LNCaP clone FGC (cell line): ENCODE data around the gene FOCAD.
A peak's percentile ranks its signal among the peaks of the same experiment; 100 is the strongest.

ENCODE experiments used
- DNase-seq: peaks from one replicate; pipeline ENCODE4 v3.0.0-alpha.2; 2011; ENCODE audit warnings: low read depth
- H3K4me3 ChIP-seq: 2 replicates; pipeline ENCODE4 v1.5.1; 2011; ENCODE audit warnings: mild to moderate bottlenecking, low read depth, low read length, control low read depth
- TF ChIP-seq, protein P1 (sequence below): IDR thresholded peaks from 2 replicates; pipeline ENCODE4 v1.5.1; 2012; ENCODE audit warnings: mild to moderate bottlenecking; ENCODE audit not compliant: control insufficient read depth, insufficient read depth; ENCODE audit errors: extremely low read depth

Gene FOCAD

DNA sequence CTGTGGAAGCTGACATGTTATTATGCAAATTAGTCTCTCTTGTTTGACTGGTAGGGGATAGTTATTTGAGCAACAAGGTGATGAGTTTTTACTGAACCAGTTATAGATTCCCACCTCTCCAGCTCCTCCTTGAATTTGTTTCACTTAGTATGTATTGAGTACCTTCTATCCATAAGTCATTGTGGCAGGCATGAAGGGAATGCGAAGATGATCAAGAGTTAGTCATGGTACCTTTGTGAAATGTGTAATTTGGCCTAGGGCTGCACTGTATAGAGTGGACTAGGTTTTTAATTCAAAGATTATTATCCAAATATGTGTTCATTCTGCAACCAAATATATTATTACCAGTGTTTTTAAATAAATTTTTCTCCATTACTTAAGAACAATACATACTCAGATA lies 237.3 kb downstream of the FOCAD start:
- no peak for DNase-seq
- TF ChIP-seq, protein P1, sequence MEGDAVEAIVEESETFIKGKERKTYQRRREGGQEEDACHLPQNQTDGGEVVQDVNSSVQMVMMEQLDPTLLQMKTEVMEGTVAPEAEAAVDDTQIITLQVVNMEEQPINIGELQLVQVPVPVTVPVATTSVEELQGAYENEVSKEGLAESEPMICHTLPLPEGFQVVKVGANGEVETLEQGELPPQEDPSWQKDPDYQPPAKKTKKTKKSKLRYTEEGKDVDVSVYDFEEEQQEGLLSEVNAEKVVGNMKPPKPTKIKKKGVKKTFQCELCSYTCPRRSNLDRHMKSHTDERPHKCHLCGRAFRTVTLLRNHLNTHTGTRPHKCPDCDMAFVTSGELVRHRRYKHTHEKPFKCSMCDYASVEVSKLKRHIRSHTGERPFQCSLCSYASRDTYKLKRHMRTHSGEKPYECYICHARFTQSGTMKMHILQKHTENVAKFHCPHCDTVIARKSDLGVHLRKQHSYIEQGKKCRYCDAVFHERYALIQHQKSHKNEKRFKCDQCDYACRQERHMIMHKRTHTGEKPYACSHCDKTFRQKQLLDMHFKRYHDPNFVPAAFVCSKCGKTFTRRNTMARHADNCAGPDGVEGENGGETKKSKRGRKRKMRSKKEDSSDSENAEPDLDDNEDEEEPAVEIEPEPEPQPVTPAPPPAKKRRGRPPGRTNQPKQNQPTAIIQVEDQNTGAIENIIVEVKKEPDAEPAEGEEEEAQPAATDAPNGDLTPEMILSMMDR: no peak

DNA sequence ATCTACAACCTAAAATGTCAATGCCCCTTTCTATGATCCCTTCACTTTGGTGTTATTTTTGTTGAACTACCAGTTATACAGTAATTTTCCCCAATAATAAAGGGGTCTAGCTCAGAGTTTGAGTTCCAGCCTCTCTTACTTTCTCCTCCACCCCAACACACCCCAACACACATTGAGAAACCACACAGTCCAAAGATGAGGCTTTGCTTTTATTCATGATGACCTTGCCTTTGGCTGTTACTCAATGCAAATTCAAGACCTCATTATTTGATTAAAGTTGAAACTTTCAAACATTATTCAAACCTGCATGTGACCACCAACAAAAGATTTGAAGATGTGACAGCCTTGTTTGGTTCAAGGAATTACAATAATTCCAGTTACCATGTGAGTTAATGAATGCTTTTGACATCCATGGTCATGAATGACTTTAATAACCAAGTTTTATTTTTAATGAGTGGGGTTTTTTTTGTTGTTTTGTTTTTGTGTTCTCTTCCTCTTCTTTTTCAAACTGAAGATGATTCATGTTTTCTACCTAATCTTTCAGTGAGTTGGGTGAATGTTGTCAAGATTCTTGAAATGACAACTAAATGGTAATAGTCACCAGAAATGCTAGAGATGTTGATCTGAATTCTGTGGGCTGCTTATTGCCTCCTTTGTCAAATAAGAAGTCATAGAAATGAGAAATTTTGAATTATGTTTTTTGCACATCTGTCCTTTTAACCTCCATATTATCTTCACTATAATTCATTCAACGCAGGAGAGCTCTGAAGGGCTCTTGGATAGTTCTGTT lies 241.4 kb downstream of the FOCAD start:
- no peak overlapping the region for H3K4me3 ChIP-seq
- DNase-seq: no peak
- TF ChIP-seq, protein P1: no peak

More for the DNA sequence above, 237.3 kb downstream of the FOCAD start:
- H3K4me3 ChIP-seq: no peak overlapping the region

DNA sequence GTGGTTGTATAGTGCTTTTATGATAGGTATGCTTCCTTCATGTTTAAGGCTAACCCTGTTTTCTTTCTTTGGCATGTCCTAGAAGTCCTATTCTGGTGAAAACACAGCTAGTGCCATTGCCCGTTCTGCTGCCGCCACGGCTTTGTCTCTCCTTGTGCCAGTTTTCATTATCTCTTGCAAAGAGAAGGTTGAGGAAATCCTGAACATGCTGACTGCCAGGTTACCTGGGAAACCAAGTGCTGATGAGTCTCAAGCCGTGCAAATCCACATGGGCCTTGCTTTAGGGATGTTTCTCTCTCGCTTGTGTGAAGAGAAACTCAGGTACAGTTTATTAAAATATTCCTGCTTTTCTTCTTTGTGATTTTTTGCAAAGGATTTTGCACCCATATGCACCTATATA lies 245.2 kb downstream of the FOCAD start:
- DNase-seq: no peak
- no peak overlapping the region for H3K4me3 ChIP-seq
- TF ChIP-seq, protein P1: no peak

DNA sequence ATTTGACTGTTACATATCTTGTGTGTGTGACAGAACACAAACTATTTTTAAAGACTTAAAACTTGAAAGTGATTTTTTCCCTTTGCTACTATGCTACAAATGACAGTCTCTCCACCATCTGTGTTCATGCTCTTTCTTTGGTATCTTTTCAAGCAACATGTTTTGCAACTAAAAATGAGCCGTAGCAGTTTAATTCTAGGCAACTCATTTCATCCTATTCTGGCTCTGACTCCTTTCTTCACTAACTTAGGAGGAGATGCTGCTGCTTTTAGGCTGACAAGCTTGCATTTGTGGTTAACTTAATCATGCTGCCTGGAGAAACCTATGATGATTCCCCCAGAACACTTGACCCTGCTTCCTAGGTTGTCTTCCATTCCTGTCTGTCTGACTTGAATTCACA lies 246.8 kb downstream of the FOCAD start:
- TF ChIP-seq, protein P1: no peak
- no peak for DNase-seq
- H3K4me3 ChIP-seq: no peak overlapping the region

DNA sequence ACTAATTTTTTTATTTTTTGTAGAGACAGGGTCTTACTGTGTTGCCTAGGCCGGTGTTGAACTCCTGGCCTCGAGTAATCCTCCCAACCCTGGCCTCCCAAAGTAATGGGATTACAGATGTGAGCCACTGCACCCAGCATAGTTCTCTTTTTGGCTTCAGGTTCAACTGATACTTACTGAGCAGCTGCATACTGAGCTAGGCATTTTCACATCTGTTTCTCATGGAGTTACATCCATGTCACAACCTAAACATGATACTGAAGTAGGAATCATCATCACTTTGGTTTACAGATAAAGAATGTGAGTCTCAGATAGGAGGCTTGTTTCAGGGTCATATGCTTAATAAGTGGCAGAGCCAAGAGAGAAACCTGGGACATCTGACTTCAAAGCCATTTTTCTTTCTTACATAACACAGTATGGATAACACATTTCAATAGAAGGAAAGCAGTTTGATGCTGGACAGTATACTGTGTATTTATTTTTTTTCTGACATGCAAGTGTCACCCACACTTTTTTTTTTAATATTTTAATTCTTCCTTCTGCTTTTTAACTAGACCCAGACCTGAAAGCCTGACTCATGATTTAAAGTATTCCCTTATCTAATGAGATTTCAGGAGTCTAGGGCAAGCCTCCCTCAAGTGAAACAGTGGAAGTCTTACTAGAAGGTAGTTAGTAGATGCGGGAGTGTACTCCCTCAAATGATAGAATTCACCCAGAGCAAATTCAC lies 256.6 kb downstream of the FOCAD start:
- TF ChIP-seq, protein P1: no peak

DNA sequence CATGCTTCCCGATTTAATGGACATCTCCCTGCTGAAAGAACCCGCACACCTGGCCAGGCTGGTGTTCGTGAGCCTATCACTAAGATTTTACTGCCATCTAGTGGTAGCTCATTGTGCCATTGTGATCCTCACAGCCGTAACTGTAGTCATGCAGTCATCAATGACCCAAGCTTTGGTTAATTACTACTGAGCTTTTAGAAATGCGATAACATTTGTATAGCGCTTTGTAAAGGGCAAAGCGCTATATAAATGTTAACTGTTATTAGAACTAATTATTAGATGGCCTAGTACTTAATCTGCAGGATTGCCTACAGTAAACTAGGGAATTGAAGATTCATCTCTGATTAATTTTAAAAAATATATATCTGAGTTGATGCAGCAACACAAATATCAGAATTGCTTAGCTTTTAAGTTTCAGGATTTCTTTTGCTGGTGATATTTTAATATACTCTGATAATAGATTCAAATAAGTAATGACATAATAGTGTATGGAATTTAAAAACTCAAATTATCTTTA lies 257.2 kb downstream of the FOCAD start:
- peak; percentile 57 for DNase-seq
- TF ChIP-seq, protein P1: peak; percentile 92
- no peak overlapping the region for H3K4me3 ChIP-seq

More for the DNA sequence above, 256.6 kb downstream of the FOCAD start:
- H3K4me3 ChIP-seq: no peak overlapping the region
- DNase-seq: no peak
